GM23338 (cell line): ENCODE measurements around the gene DROSHA. TPM values are rescaled to one million over a fixed set of nuclear protein-coding genes. Genes with fewer than 3 reads are reported as not detected.
A peak's percentile ranks its signal among the peaks of the same experiment; 100 is the strongest.

Experiments
- ATAC-seq: fragments of 200-7000 bp; cut with Tn5 transposase; 3 replicates; pipeline ENCODE4 v1.9.1; 2020
- DNase-seq: peaks from one replicate; pipeline ENCODE4 v3.0.0-alpha.2; 2015; ENCODE audit warnings: low spot score
- H2AFZ ChIP-seq: fragments of 200-600 bp; sonication (generic); 2 replicates; pipeline ENCODE4 v1.8.0; 2016; ENCODE audit warnings: antibody characterized with exemption, mild to moderate bottlenecking, moderate library complexity
- H3F3A ChIP-seq: fragments of 200-600 bp; sonication (generic); replicated peaks from 2 replicates; pipeline ENCODE4 v1.8.0; 2017; ENCODE audit warnings: antibody characterized with exemption, mixed run types, low read depth
- H3K27ac ChIP-seq: fragments of 200-600 bp; sonication (generic); 2 replicates; pipeline ENCODE4 v1.6.1; 2016; ENCODE audit warnings: low read depth
- H3K27me3 ChIP-seq: fragments of 200-600 bp; sonication (generic); 2 replicates; pipeline ENCODE4 v1.8.0; 2016; ENCODE audit warnings: mild to moderate bottlenecking, mixed run types, moderate library complexity; ENCODE audit not compliant: insufficient read depth
- H3K36me3 ChIP-seq: fragments of 200-600 bp; sonication (generic); 2 replicates; pipeline ENCODE4 v1.8.0; 2016; ENCODE audit warnings: mild to moderate bottlenecking; ENCODE audit not compliant: insufficient read depth
- H3K4me1 ChIP-seq: fragments of 200-600 bp; sonication (generic); 2 replicates; pipeline ENCODE4 v1.8.0; 2016; ENCODE audit warnings: mild to moderate bottlenecking, moderate library complexity; ENCODE audit not compliant: insufficient read depth
- H3K4me2 ChIP-seq: fragments of 200-600 bp; sonication (generic); 2 replicates; pipeline ENCODE4 v1.7.1; 2017; ENCODE audit warnings: mixed run types
- H3K4me3 ChIP-seq: fragments of 200-600 bp; sonication (generic); 2 replicates; pipeline ENCODE4 v1.6.1; 2016; ENCODE audit warnings: mixed run types
- H3K79me2 ChIP-seq: fragments of 200-600 bp; sonication (generic); replicated peaks from 2 replicates; pipeline ENCODE4 v1.8.0; 2017; ENCODE audit warnings: mild to moderate bottlenecking; ENCODE audit not compliant: insufficient read depth
- H3K9me2 ChIP-seq: fragments of 200-600 bp; sonication (generic); 2 replicates; pipeline ENCODE4 v1.8.0; 2017; ENCODE audit not compliant: insufficient read depth
- H4K20me1 ChIP-seq: fragments of 200-600 bp; sonication (generic); replicated peaks from 2 replicates; pipeline ENCODE4 v1.8.0; 2017; ENCODE audit warnings: mild to moderate bottlenecking; ENCODE audit not compliant: insufficient read depth
- H3K27ac Mint-ChIP-seq: 2 replicates; pipeline ENCODE4 v1.8.0; 2020; ENCODE audit warnings: inconsistent platforms, mild to moderate bottlenecking, moderate library complexity, mixed read lengths
- H3K27me3 Mint-ChIP-seq: 3 replicates; pipeline ENCODE4 v1.8.0; 2022; ENCODE audit warnings: low read depth, mild to moderate bottlenecking, moderate library complexity, mixed read lengths, inconsistent platforms; ENCODE audit not compliant: insufficient read depth, poor library complexity
- H3K36me3 Mint-ChIP-seq: 3 replicates; pipeline ENCODE4 v1.8.0; 2021; ENCODE audit warnings: low read depth, mild to moderate bottlenecking, inconsistent platforms, moderate library complexity, mixed read lengths
- H3K4me1 Mint-ChIP-seq: 3 replicates; pipeline ENCODE4 v1.8.0; 2020; ENCODE audit warnings: mild to moderate bottlenecking, inconsistent platforms, mixed read lengths
- H3K4me3 Mint-ChIP-seq: 3 replicates; pipeline ENCODE4 v1.8.0; 2021; ENCODE audit warnings: moderate library complexity, mild to moderate bottlenecking, inconsistent platforms, mixed read lengths
- H3K9me3 Mint-ChIP-seq: 3 replicates; pipeline ENCODE4 v1.8.0; 2020; ENCODE audit warnings: moderate library complexity, mild to moderate bottlenecking, inconsistent platforms, mixed read lengths
- EZH2 ChIP-seq: fragments of 200-600 bp; sonication (generic); IDR thresholded peaks from one replicate; pipeline ENCODE4 v1.8.0; 2017; ENCODE audit warnings: antibody characterized with exemption, mild to moderate bottlenecking, low read depth; ENCODE audit not compliant: unreplicated experiment
- EZH2phosphoT487 ChIP-seq: fragments of 200-600 bp; sonication (generic); IDR thresholded peaks from one replicate; pipeline ENCODE4 v1.8.1; 2018; ENCODE audit warnings: antibody characterized with exemption; ENCODE audit not compliant: unreplicated experiment
- NANOG ChIP-seq: IDR thresholded peaks from 2 replicates; pipeline ENCODE4 v1.6.1; 2016; ENCODE audit warnings: antibody characterized with exemption, borderline replicate concordance
- STAT1 ChIP-seq: IDR thresholded peaks from one replicate; pipeline ENCODE4 v1.6.1; 2016; ENCODE audit warnings: antibody characterized with exemption; ENCODE audit not compliant: unreplicated experiment
- ZNF331 ChIP-seq: fragments of 250-450 bp; sonication (Bioruptor Pico); IDR thresholded peaks from 2 replicates; pipeline ENCODE4 v1.5.0; 2020; ENCODE audit warnings: low read depth, mild to moderate bottlenecking, moderate library complexity
- polyA plus RNA-seq: library from polyadenylated mRNA; unstranded; fragments of >200 nt; fragmentation: Nextera tagmentation; extraction: Ambion mirVana; gene quantifications from 2 replicates; pipeline ENCODE4 v1.2.1, GENCODE V29; 2016
- total RNA-seq: library from RNA; depleted of rRNA; stranded (reverse); fragments of >200 nt; shearing (Covaris generic); gene quantifications from 2 replicates; pipeline ENCODE4 v1.2.3, GENCODE V29; 2014
- TF ChIP-seq, protein P1 (sequence below), 2 experiments: fragments of 200-600 bp in 1 of 2; sonication (generic) in 1 of 2; conservative IDR thresholded peaks; 2 replicates each; pipeline versions ENCODE4 v1.5.1 to v1.6.1; 2016 to 2017; ENCODE audit warnings: antibody characterized with exemption in 2 of 2, low read depth in 2 of 2, mild to moderate bottlenecking in 2 of 2, moderate library complexity in 1 of 2
- TF ChIP-seq, protein P2 (sequence below): fragments of 250-450 bp; sonication (Bioruptor Pico); IDR thresholded peaks from 2 replicates; pipeline ENCODE4 v1.5.0; 2020; ENCODE audit warnings: mild to moderate bottlenecking, moderate library complexity
- TF ChIP-seq, protein P3 (sequence below): IDR thresholded peaks from 2 replicates; pipeline ENCODE4 v1.6.1; 2016; ENCODE audit warnings: antibody characterized with exemption
- TF ChIP-seq, protein P4 (sequence below): IDR thresholded peaks from one replicate; pipeline ENCODE4 v1.6.1; 2018; ENCODE audit warnings: antibody characterized with exemption; ENCODE audit not compliant: unreplicated experiment

The DROSHA gene
- total and polyA plus RNA-seq, 2 experiments from 2014 or later, result 70.6 to 87.8 TPM

DNA sequence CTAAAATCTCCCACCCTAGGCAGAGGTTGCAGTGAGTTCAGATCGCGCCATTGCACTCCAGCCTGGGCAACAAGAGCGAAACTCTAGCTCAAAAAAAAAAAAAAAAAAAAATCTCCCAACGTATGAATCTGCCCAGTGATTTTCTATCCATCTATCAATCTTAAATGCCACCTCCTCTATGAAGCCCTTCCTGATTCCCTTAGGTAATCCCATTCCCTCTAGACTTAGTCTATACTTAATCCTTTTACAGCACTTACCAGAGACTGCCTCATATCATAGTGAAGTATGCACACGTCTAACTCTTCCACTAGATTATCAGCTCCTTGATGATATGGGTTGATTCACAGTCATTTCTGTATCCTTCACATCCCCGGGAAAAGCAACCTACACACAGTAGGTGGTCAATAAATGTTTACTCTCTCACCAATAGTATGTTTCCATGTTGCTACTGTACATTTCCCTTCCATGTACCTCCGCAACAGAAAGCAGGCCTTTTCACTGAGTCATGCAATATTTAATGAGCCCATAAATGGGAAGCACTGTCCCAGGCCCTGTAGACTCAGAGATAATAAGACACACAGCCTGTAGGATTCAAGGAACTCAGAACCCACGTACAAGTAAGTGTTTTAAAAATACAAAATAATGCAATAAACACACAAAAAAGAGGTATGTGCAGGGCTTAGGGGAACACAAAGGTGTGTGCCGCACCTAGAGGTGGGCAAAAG is 1.2 kb downstream of the DROSHA start:
- Histone ChIP-seq H3K27me3 (no peaks in the 10 kb centered on the region), H2AFZ (no peak overlapping the region), H3K4me3 (peak overlapping the region; percentile 78), H3K79me2 (peaks cover 55% of the 10 kb centered on the region), H3K27ac (no peak overlapping the region), H3K36me3 (peaks cover 28% of the 10 kb centered on the region), H4K20me1 (no peaks in the 10 kb centered on the region; the same call in none of the 2 replicates), H3K9me2 (no peaks in the 10 kb centered on the region), H3K4me2 (peak overlapping the region; percentile 80), H3K4me1 (peaks cover 12% of the 10 kb centered on the region; the same call in 1 of the 2 replicates), H3F3A (0 out of 2 replicates have a peak, but pooled peaks cover 3% of the 10 kb centered on the region)
- ATAC-seq (no peak), DNase-seq (no peak)
- Mint-ChIP-seq H3K4me1 (peaks cover 19% of the 10 kb centered on the region), H3K4me3 (peak overlapping the region; percentile 100), H3K9me3 (no peaks in the 10 kb centered on the region), H3K36me3 (peaks cover 65% of the 10 kb centered on the region), H3K27ac (no peak overlapping the region), H3K27me3 (peaks cover 11% of the 10 kb centered on the region)
- TF ChIP-seq NANOG (no peak), STAT1 (no peak), EZH2 (no peak), EZH2phosphoT487 (no peak), ZNF331 (CRISPR knock-in tag) (no peak)
- TF ChIP-seq, protein P1, sequence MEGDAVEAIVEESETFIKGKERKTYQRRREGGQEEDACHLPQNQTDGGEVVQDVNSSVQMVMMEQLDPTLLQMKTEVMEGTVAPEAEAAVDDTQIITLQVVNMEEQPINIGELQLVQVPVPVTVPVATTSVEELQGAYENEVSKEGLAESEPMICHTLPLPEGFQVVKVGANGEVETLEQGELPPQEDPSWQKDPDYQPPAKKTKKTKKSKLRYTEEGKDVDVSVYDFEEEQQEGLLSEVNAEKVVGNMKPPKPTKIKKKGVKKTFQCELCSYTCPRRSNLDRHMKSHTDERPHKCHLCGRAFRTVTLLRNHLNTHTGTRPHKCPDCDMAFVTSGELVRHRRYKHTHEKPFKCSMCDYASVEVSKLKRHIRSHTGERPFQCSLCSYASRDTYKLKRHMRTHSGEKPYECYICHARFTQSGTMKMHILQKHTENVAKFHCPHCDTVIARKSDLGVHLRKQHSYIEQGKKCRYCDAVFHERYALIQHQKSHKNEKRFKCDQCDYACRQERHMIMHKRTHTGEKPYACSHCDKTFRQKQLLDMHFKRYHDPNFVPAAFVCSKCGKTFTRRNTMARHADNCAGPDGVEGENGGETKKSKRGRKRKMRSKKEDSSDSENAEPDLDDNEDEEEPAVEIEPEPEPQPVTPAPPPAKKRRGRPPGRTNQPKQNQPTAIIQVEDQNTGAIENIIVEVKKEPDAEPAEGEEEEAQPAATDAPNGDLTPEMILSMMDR (conservative IDR thresholded peaks at IDR 0.05; ENCODE audit: low read depth in 2 of 2), result no peak
- TF ChIP-seq, protein P2, sequence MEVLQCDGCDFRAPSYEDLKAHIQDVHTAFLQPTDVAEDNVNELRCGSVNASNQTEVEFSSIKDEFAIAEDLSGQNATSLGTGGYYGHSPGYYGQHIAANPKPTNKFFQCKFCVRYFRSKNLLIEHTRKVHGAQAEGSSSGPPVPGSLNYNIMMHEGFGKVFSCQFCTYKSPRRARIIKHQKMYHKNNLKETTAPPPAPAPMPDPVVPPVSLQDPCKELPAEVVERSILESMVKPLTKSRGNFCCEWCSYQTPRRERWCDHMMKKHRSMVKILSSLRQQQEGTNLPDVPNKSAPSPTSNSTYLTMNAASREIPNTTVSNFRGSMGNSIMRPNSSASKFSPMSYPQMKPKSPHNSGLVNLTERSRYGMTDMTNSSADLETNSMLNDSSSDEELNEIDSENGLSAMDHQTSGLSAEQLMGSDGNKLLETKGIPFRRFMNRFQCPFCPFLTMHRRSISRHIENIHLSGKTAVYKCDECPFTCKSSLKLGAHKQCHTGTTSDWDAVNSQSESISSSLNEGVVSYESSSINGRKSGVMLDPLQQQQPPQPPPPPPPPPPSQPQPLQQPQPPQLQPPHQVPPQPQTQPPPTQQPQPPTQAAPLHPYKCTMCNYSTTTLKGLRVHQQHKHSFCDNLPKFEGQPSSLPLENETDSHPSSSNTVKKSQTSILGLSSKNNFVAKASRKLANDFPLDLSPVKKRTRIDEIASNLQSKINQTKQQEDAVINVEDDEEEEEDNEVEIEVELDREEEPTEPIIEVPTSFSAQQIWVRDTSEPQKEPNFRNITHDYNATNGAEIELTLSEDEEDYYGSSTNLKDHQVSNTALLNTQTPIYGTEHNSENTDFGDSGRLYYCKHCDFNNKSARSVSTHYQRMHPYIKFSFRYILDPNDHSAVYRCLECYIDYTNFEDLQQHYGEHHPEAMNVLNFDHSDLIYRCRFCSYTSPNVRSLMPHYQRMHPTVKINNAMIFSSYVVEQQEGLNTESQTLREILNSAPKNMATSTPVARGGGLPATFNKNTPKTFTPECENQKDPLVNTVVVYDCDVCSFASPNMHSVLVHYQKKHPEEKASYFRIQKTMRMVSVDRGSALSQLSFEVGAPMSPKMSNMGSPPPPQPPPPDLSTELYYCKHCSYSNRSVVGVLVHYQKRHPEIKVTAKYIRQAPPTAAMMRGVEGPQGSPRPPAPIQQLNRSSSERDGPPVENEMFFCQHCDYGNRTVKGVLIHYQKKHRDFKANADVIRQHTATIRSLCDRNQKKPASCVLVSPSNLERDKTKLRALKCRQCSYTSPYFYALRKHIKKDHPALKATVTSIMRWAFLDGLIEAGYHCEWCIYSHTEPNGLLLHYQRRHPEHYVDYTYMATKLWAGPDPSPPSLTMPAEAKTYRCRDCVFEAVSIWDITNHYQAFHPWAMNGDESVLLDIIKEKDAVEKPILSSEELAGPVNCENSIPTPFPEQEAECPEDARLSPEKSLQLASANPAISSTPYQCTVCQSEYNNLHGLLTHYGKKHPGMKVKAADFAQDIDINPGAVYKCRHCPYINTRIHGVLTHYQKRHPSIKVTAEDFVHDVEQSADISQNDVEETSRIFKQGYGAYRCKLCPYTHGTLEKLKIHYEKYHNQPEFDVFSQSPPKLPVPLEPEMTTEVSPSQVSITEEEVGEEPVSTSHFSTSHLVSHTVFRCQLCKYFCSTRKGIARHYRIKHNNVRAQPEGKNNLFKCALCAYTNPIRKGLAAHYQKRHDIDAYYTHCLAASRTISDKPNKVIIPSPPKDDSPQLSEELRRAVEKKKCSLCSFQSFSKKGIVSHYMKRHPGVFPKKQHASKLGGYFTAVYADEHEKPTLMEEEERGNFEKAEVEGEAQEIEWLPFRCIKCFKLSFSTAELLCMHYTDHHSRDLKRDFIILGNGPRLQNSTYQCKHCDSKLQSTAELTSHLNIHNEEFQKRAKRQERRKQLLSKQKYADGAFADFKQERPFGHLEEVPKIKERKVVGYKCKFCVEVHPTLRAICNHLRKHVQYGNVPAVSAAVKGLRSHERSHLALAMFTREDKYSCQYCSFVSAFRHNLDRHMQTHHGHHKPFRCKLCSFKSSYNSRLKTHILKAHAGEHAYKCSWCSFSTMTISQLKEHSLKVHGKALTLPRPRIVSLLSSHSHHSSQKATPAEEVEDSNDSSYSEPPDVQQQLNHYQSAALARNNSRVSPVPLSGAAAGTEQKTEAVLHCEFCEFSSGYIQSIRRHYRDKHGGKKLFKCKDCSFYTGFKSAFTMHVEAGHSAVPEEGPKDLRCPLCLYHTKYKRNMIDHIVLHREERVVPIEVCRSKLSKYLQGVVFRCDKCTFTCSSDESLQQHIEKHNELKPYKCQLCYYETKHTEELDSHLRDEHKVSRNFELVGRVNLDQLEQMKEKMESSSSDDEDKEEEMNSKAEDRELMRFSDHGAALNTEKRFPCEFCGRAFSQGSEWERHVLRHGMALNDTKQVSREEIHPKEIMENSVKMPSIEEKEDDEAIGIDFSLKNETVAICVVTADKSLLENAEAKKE, result no peak
- TF ChIP-seq, protein P3, sequence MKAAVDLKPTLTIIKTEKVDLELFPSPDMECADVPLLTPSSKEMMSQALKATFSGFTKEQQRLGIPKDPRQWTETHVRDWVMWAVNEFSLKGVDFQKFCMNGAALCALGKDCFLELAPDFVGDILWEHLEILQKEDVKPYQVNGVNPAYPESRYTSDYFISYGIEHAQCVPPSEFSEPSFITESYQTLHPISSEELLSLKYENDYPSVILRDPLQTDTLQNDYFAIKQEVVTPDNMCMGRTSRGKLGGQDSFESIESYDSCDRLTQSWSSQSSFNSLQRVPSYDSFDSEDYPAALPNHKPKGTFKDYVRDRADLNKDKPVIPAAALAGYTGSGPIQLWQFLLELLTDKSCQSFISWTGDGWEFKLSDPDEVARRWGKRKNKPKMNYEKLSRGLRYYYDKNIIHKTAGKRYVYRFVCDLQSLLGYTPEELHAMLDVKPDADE, result no peak
- TF ChIP-seq, protein P4, sequence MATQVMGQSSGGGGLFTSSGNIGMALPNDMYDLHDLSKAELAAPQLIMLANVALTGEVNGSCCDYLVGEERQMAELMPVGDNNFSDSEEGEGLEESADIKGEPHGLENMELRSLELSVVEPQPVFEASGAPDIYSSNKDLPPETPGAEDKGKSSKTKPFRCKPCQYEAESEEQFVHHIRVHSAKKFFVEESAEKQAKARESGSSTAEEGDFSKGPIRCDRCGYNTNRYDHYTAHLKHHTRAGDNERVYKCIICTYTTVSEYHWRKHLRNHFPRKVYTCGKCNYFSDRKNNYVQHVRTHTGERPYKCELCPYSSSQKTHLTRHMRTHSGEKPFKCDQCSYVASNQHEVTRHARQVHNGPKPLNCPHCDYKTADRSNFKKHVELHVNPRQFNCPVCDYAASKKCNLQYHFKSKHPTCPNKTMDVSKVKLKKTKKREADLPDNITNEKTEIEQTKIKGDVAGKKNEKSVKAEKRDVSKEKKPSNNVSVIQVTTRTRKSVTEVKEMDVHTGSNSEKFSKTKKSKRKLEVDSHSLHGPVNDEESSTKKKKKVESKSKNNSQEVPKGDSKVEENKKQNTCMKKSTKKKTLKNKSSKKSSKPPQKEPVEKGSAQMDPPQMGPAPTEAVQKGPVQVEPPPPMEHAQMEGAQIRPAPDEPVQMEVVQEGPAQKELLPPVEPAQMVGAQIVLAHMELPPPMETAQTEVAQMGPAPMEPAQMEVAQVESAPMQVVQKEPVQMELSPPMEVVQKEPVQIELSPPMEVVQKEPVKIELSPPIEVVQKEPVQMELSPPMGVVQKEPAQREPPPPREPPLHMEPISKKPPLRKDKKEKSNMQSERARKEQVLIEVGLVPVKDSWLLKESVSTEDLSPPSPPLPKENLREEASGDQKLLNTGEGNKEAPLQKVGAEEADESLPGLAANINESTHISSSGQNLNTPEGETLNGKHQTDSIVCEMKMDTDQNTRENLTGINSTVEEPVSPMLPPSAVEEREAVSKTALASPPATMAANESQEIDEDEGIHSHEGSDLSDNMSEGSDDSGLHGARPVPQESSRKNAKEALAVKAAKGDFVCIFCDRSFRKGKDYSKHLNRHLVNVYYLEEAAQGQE, result no peak
